Coronary artery (tissue), 2 donors: ENCODE results near the gene CTIF.

Experiments used
- DNase-seq: peaks from one replicate; pipeline ENCODE4 v3.0.0-alpha.2; 2017; ENCODE audit warnings: low spot score
- H3K27ac ChIP-seq, 2 donors: fragments of 200-600 bp; sonication (generic); one replicate each; pipeline ENCODE4 v1.5.1; 2016 to 2019
- H3K4me3 ChIP-seq: fragments of 200-600 bp; sonication (generic); 2 replicates; pipeline ENCODE4 v1.5.1; 2016; ENCODE audit warnings: mild to moderate bottlenecking, moderate library complexity
- CTCF ChIP-seq: fragments of 200-600 bp; sonication (generic); IDR thresholded peaks from one replicate; pipeline ENCODE4 v1.5.1; 2019; ENCODE audit warnings: antibody characterized with exemption

Gene CTIF

GRCh38 chr18:48836231-48836805, 297.5 kb downstream of the CTIF start:
- Histone ChIP-seq H3K4me3 (no peak overlapping the region), H3K27ac (peak overlapping the region in 1 of 2 donors; percentile 68)
- no peak for TF ChIP-seq CTCF
- no peak for DNase-seq

- Histone ChIP-seq H3K4me3 (no peak overlapping the region), H3K27ac (peak overlapping the region in 1 of 2 donors; percentile 68)
- no peak for DNase-seq
- no peak for TF ChIP-seq CTCF
Measured at GRCh38 chr18:48836806-48837615, 298.2 kb downstream of the CTIF start.

GRCh38 chr18:48837676-48838075, 298.8 kb downstream of the CTIF start:
- no peak for TF ChIP-seq CTCF
- no peak overlapping the region for H3K4me3 ChIP-seq
- H3K27ac ChIP-seq: no peak overlapping the region
- DNase-seq: no peak

DNA sequence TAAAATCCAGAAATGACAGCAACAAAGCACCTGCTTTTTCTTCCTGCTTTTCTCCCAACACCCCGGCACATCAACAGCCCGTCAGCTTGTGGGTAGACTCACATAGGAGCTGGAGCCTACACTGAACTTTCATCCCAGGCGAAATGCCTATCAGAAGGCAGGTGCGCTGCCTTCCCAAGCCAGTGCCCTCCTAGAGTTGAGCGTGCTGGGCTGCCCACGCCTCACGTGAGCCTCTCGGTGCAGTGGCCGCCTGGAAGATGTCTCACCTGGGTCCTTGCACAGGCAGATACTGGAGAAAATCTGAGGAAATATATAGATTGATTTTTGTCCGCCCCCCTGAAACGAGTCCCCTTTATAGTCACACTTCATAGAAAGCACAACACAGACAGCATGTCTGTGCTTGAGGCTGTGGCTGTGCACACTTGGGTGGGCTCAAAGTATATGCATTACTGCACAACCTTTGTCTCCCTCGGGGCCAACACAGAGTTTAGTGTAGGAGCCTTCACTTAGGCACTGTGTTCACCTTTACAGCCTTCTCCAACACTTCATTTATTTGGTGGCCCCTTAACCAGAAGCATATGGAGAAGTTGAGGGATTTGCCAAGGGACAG, 299.4 kb downstream of the CTIF start:
- DNase-seq: no peak
- TF ChIP-seq CTCF: no peak
- Histone ChIP-seq H3K27ac (peak overlapping the region; percentile 22 to 93), H3K4me3 (no peak overlapping the region)

GRCh38 chr18:48838921-48839818, 300.3 kb downstream of the CTIF start:
- Histone ChIP-seq H3K27ac (peak overlapping the region; percentile 22 to 93), H3K4me3 (no peak overlapping the region)
- DNase-seq: no peak

More at GRCh38 chr18:48838921-48839818, 300.3 kb downstream of the CTIF start:
- no peak for TF ChIP-seq CTCF
